ENCODE results near the gene AGO1.
"Not testable (repeated sequence)": the region's sequence is repeated elsewhere in the genome, so short reads cannot be mapped to it uniquely, and the experiment has no call there.

AGO1 gene

DNA sequence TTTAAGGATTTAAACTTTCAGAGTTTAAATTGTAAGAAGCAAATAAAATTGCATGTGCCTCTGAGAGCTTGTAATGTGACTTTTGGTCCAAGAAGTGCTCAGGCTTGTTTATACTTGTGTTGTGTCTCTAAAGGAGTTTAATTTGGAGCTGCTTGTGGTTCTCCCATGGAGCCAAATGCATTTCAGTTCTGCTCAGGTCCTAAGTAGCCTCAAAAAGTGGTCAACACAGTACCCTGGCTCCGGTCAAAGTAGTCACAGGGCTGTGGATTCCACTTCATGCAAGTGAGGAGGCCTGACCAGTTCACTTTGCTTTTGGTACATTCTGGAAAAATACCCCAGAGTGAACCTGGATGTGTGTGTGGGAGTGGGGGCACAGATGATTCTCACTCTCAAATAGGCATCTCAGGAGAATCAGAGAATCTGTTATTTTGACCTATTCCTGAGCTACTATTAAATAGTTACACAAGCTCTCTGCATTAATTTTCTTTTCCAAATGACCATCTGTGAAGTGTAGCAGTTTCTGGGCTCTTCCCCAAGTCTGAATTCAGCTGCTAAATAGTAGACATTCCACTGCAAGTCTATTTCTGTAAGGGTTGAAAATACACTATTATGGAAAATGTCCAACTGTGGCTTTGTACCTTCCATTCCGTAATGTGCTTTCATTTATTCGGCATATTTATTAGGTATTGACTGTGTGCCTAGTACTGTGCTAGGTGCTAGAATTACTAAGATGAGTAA, 31.7 kb upstream of the AGO1 start:
- no peaks in the 10 kb centered on the region for H3K27me3 ChIP-seq (ENCODE audit: control insufficient read depth, insufficient read depth, low read length)
- H3K9me3 ChIP-seq (replicated peaks; ENCODE audit: low read length) = no peaks in the 10 kb centered on the region
- no peak overlapping the region for H3K4me3 ChIP-seq (ENCODE audit: low read length)
- H3K36me3 ChIP-seq (ENCODE audit: insufficient read depth, low read length) = peaks cover 54% of the 10 kb centered on the region
- no peaks in the 10 kb centered on the region for H3K4me1 ChIP-seq (ENCODE audit: control insufficient read depth, insufficient read depth, low read length)
- H3K4me2 ChIP-seq (ENCODE audit: low read length) = no peak overlapping the region
- no peak overlapping the region for H3K9ac ChIP-seq (ENCODE audit: low read depth, low read length)

DNA sequence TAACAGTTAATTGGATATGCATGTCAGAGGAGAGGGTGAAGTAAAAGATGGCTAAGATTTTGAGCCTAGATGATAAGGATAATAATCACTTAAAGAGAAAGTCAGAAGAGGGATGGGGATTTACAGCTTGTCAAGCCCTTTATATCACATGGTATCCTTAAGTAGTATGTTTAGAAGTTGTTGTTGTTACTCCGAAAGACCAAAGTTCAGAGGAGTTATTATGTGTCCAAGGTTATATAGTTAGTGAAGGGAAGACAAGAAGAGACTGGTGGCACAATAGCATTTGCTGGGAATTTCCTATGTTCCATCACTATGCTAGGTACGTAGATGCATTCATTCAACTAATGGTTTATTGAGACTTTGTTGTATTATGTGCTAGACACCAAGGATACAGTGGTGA, 30.8 kb upstream of the AGO1 start:
- Histone ChIP-seq H3K9ac (ENCODE audit: low read depth, low read length) (no peak overlapping the region), H3K27me3 (ENCODE audit: control insufficient read depth, insufficient read depth, low read length) (no peaks in the 10 kb centered on the region), H3K36me3 (ENCODE audit: insufficient read depth, low read length) (peaks cover 51% of the 10 kb centered on the region), H3K4me1 (ENCODE audit: control insufficient read depth, insufficient read depth, low read length) (no peaks in the 10 kb centered on the region), H3K4me2 (ENCODE audit: low read length) (no peak overlapping the region), H3K4me3 (ENCODE audit: low read length) (no peak overlapping the region), H3K9me3 (replicated peaks; ENCODE audit: low read length) (no peaks in the 10 kb centered on the region)

DNA sequence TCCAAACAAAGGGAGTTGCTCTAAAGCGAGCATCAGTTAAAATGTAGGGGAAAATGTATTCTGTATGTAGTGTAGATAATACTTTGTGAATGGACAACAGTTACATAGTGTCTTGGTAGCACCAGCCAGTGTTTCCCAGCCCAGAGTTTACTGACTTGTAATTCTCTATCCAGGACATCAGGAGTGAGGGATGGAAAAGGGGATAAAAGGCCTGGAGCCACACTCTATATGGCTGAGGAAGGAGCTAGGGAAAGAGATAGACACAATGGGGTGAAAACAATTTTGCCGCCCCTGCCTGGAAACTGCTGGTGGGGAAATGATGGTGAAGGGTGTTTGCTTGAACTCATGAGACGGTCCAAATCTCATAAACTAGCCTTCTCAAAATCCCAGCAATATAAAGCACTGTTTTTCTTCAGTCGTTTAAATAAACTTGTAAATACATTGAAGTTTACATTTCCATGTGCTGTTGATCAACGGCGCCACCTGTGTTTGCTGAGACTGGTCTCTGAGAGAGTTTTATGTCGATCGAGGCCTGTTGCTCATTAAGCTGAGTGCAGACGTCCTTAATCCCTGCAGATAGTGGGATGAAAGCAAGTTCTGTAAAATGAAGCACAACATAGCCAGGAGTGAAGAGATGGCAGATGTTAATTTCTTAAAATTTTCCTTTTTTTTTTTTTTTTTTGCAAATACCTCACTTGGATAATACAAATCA, 27.9 kb upstream of the AGO1 start:
- Histone ChIP-seq H3K27me3 (ENCODE audit: control insufficient read depth, insufficient read depth, low read length) (no peaks in the 10 kb centered on the region), H3K4me2 (ENCODE audit: low read length) (no peak overlapping the region), H3K36me3 (ENCODE audit: insufficient read depth, low read length) (peaks cover 41% of the 10 kb centered on the region), H3K9ac (ENCODE audit: low read depth, low read length) (no peak overlapping the region), H3K4me3 (ENCODE audit: low read length) (no peak overlapping the region), H3K9me3 (replicated peaks; ENCODE audit: low read length) (no peaks in the 10 kb centered on the region), H3K4me1 (ENCODE audit: control insufficient read depth, insufficient read depth, low read length) (no peaks in the 10 kb centered on the region)

DNA sequence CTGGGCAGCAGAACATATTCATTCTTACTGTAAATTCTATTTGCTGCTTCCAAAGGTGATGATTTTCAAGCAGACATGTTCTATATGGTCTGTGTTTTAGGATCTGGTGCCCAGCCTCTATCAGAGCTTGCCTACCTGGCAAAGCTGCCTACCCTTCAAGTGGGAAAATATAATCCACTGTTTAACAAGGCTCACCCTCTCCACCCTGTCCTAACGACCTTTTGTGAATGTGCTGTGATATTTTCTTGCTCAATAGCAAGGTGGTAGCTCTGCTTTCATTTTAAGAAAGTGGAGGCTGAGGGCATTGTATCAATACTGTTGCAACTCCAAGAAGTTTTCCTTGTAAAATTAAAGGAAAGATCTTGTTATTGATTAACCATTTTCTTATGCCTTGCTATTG, 26.0 kb upstream of the AGO1 start:
- Histone ChIP-seq H3K4me1 (ENCODE audit: control insufficient read depth, insufficient read depth, low read length) (no peaks in the 10 kb centered on the region), H3K4me2 (ENCODE audit: low read length) (no peak overlapping the region), H3K27me3 (ENCODE audit: control insufficient read depth, insufficient read depth, low read length) (no peaks in the 10 kb centered on the region), H3K9me3 (replicated peaks; ENCODE audit: low read length) (no peaks in the 10 kb centered on the region), H3K9ac (ENCODE audit: low read depth, low read length) (no peak overlapping the region), H3K36me3 (ENCODE audit: insufficient read depth, low read length) (peaks cover 25% of the 10 kb centered on the region), H3K4me3 (ENCODE audit: low read length) (no peak overlapping the region)

DNA sequence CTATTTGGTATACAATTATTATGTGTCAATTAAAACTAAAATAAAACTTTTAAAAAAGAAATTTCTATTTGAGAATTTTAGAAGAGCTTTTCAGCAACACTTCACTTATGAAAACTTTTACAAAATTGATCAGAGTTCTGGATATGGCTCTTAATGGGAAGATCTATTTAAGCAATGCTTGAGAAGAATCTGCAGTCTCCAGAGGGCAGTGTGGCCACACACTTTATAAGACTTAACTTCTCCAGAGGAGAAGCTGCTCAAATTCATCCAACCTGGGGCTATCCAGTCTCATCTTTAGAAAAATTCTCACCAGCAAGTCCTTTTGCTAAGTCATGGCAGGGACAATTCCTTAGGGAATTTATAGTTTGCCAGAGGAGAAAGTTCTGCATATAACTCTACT, 25.2 kb upstream of the AGO1 start:
- Histone ChIP-seq H3K4me1 (ENCODE audit: control insufficient read depth, insufficient read depth, low read length) (no peaks in the 10 kb centered on the region), H3K27me3 (ENCODE audit: control insufficient read depth, insufficient read depth, low read length) (no peaks in the 10 kb centered on the region), H3K9ac (ENCODE audit: low read depth, low read length) (no peak overlapping the region), H3K36me3 (ENCODE audit: insufficient read depth, low read length) (peaks cover 19% of the 10 kb centered on the region), H3K4me2 (ENCODE audit: low read length) (no peak overlapping the region), H3K4me3 (ENCODE audit: low read length) (no peak overlapping the region), H3K9me3 (replicated peaks; ENCODE audit: low read length) (no peaks in the 10 kb centered on the region)

DNA sequence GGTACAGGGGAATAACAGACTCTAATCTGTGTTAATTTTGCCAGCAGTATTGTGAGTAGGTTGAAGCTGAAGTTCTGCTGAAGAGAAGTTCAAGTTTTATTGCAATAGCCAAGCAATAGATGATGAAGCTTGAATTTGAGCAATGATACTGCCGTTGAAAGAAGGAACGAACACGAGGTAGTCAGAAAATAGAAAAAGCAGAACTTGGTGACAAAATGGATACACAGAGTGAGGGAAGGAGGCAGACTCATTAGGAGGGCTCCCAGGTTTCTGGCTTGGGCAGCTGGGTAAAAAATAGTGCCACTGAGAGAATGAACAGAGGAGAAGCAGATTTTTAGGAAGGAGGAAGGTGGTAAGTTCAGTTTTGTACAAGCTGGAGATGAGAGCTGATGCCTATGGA, 22.3 kb upstream of the AGO1 start:
- Histone ChIP-seq H3K9ac (ENCODE audit: low read depth, low read length) (no peak overlapping the region), H3K36me3 (ENCODE audit: insufficient read depth, low read length) (peaks cover 3% of the 10 kb centered on the region), H3K27me3 (ENCODE audit: control insufficient read depth, insufficient read depth, low read length) (no peaks in the 10 kb centered on the region), H3K4me3 (ENCODE audit: low read length) (no peak overlapping the region), H3K4me2 (ENCODE audit: low read length) (no peak overlapping the region), H3K9me3 (replicated peaks; ENCODE audit: low read length) (no peaks in the 10 kb centered on the region), H3K4me1 (ENCODE audit: control insufficient read depth, insufficient read depth, low read length) (no peaks in the 10 kb centered on the region)

DNA sequence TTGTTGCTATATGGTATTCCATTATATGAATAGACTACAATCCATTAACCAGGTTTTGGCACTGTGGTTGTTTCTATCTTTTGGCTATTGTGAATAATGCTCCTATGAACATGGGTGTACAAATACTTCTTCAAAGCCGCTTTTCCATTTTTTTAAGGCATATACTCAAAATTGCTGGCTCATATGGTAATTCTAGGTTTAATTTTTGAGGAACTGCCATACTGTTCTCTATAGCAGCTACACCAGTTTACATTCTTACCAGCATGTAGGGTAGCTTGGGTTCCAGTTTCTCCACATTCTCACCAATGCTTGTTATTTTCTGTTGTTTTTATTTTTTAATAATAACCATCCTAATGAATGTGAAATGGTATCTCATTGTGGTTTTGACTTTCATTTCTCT, 19.9 kb upstream of the AGO1 start:
- Histone ChIP-seq H3K9ac (ENCODE audit: low read depth, low read length) (no peak overlapping the region), H3K4me2 (ENCODE audit: low read length) (no peak overlapping the region), H3K4me3 (ENCODE audit: low read length) (no peak overlapping the region), H3K36me3 (ENCODE audit: insufficient read depth, low read length) (peaks cover under 1% of the 10 kb centered on the region), H3K27me3 (ENCODE audit: control insufficient read depth, insufficient read depth, low read length) (no peaks in the 10 kb centered on the region), H3K9me3 (replicated peaks; ENCODE audit: low read length) (no peaks in the 10 kb centered on the region), H3K4me1 (ENCODE audit: control insufficient read depth, insufficient read depth, low read length) (no peaks in the 10 kb centered on the region)

DNA sequence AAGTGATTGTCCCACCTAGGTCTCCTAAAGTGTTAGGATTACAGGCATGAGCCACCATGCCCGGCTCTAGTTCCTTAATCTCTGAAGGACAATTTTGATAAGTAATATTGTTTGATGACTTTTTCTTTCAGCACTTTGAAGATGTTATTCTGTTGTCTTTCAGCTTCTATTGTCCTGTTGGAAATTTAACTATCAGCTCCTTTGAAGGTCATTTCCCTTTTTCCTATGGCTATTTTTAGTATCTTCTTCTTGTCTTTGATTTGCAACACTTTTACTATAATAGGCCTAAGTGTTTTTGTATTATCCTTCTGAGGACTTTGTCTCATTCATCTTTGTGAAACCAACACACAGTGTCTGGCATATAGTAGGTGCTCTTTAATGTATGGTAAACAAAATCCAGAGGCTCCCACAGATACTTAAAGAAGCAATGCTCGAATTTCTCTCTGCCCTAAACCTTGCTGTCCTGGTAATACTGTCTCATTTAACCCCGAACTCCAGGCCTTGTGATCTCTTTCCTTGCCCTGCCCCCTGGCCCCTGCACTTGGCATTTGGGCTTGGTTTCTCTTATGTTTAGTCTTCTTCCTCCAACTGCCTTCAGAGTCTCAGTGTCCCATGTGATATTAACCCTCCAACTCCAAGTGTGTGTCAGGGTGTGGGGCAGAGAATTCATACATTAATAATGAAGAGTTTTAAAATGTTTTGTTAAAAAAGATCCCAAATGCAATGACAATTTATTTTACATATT, 19.0 kb upstream of the AGO1 start:
- Histone ChIP-seq H3K27me3 (ENCODE audit: control insufficient read depth, insufficient read depth, low read length) (no peaks in the 10 kb centered on the region), H3K4me1 (ENCODE audit: control insufficient read depth, insufficient read depth, low read length) (no peaks in the 10 kb centered on the region), H3K36me3 (ENCODE audit: insufficient read depth, low read length) (no peaks in the 10 kb centered on the region), H3K4me2 (ENCODE audit: low read length) (no peak overlapping the region), H3K4me3 (ENCODE audit: low read length) (no peak overlapping the region), H3K9me3 (replicated peaks; ENCODE audit: low read length) (no peaks in the 10 kb centered on the region), H3K9ac (ENCODE audit: low read depth, low read length) (no peak overlapping the region)

DNA sequence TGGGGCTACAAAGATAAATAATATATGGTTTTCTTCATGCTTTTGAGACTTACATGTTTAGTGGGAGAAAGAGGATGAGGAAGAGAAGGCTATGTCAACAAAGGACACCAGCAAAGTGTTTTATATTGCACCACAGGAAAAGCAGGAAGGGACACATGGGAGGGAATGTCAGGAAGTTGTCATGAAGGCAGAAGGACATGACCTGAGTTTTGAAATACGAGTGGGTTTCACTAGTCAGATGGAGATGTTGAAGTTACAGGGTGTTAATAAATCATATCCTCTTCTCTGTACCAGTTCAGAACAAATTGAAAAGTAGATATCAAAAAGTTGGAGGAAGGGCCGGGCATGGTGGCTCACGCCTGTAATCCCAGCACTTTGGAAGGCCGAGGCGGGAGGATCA, 18.2 kb upstream of the AGO1 start:
- Histone ChIP-seq H3K36me3 (ENCODE audit: insufficient read depth, low read length) (no peaks in the 10 kb centered on the region), H3K4me3 (ENCODE audit: low read length) (no peak overlapping the region), H3K9ac (ENCODE audit: low read depth, low read length) (no peak overlapping the region), H3K27me3 (ENCODE audit: control insufficient read depth, insufficient read depth, low read length) (no peaks in the 10 kb centered on the region), H3K4me2 (ENCODE audit: low read length) (no peak overlapping the region), H3K9me3 (replicated peaks; ENCODE audit: low read length) (no peaks in the 10 kb centered on the region), H3K4me1 (ENCODE audit: control insufficient read depth, insufficient read depth, low read length) (no peaks in the 10 kb centered on the region)

DNA sequence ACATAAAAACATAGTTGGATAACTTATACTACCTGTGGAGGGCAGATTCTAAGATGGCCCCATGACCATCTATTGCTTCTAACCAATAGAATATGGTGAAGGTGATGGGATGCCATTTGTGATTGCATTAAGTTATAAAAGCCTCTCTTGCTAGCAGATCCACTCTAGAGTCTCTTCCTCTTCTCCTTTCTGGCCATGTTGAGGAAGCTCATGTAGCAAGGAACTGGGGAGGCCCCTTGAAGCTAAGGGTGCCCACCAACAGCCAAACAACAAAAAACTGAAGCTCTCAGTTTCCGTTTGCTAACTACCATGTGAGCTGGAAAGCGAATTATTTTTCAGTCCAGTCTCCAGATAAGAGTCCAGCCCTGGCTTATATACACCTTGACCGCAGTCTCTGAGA, 16.0 kb upstream of the AGO1 start:
- H3K4me3 ChIP-seq (ENCODE audit: low read length) = no peak overlapping the region
- no peaks in the 10 kb centered on the region for H3K9me3 ChIP-seq (replicated peaks; ENCODE audit: low read length)
- H3K4me2 ChIP-seq (ENCODE audit: low read length) = no peak overlapping the region
- H3K4me1 ChIP-seq (ENCODE audit: control insufficient read depth, insufficient read depth, low read length) = peaks cover 7% of the 10 kb centered on the region
- H3K36me3 ChIP-seq (ENCODE audit: insufficient read depth, low read length) = no peaks in the 10 kb centered on the region
- no peak overlapping the region for H3K9ac ChIP-seq (ENCODE audit: low read depth, low read length)
- no peaks in the 10 kb centered on the region for H3K27me3 ChIP-seq (ENCODE audit: control insufficient read depth, insufficient read depth, low read length)

DNA sequence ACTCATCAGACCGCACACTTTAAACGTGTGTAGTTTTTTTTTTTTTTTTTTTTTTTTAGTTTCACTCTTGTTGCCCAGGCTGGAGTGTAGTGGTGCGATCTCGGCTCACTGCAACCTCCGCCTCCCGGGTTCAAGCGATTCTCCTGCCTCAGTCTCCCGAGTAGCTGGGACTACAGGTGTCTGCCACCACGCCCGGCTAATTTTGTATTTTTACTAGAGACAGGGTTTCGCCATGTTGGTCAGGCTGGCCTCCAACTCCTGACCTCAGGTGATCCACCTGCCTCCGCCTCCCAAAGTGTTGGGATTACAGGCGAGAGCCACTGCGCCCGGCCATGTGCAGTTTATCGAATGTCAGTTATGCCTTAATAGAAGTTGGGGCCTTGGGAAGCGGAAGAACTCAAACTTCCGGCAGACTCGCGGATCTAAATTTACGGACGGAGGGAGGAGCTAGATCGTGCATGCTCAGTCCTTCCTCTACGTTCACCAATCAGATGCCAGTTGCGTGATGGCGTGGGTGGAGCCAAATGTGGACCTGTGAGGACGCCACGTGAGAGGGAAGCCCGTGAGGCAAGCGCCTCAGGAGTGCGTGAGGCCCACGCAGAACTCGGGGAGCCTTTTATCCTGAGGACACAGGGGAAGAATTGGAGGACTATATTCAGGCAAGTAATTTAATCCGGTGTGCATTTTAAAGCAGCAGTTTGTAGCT, 13.6 kb upstream of the AGO1 start:
- not testable (repeated sequence) for H3K36me3 ChIP-seq (ENCODE audit: insufficient read depth, low read length); H3K27me3 ChIP-seq (ENCODE audit: control insufficient read depth, insufficient read depth, low read length); H3K9me3 ChIP-seq (replicated peaks; ENCODE audit: low read length); H3K4me2 ChIP-seq (ENCODE audit: low read length); H3K9ac ChIP-seq (ENCODE audit: low read depth, low read length); H3K4me3 ChIP-seq (ENCODE audit: low read length); H3K4me1 ChIP-seq (ENCODE audit: control insufficient read depth, insufficient read depth, low read length)

Measured in skeletal muscle satellite cell (primary cell).